Muscle layer of colon (tissue), 2 donors: Measurements from ENCODE around the gene EHMT2.

ENCODE experiments used
- H3K27ac ChIP-seq: one replicate; pipeline ENCODE4 v1.7.0; 2013; ENCODE audit warnings: low read depth, mild to moderate bottlenecking, low read length, moderate library complexity
- H3K27me3 ChIP-seq, 2 donors: one replicate each; pipeline ENCODE4 v1.7.0; 2013; ENCODE audit warnings: low read length in 2 of 2, mild to moderate bottlenecking in 2 of 2; ENCODE audit not compliant: insufficient read depth in 2 of 2, control insufficient read depth in 1 of 2
- H3K36me3 ChIP-seq: one replicate; pipeline ENCODE4 v1.7.0; 2013; ENCODE audit warnings: mild to moderate bottlenecking, low read length; ENCODE audit not compliant: insufficient read depth
- H3K4me1 ChIP-seq: one replicate; pipeline ENCODE4 v1.7.0; 2013; ENCODE audit warnings: mild to moderate bottlenecking, low read length; ENCODE audit not compliant: insufficient read depth
- H3K4me3 ChIP-seq, 2 donors: one replicate each; pipeline ENCODE4 v1.7.0; 2013; ENCODE audit warnings: low read length in 2 of 2, low read depth in 1 of 2, mild to moderate bottlenecking in 1 of 2, moderate library complexity in 1 of 2
- H3K9ac ChIP-seq: one replicate; pipeline ENCODE4 v1.7.0; 2013; ENCODE audit warnings: low read length
- H3K9me3 ChIP-seq: one replicate; pipeline ENCODE4 v1.7.0; 2013; ENCODE audit warnings: mild to moderate bottlenecking, low read length
- donor health status: abdominal sarcoma.
- donor health status: Adenocarcinoma of cecum.

The EHMT2 gene

GRCh38 chr6:31930962-31931361, 33.5 kb upstream of the EHMT2 start:
- Histone ChIP-seq H3K9ac (no peak overlapping the region), H3K27me3 (no peaks in the 10 kb centered on the region), H3K27ac (no peak overlapping the region), H3K36me3 (no peaks in the 10 kb centered on the region), H3K4me3 (no peak overlapping the region), H3K9me3 (no peaks in the 10 kb centered on the region), H3K4me1 (no peaks in the 10 kb centered on the region)

- Histone ChIP-seq H3K9ac (no peak overlapping the region), H3K9me3 (no peaks in the 10 kb centered on the region), H3K27ac (no peak overlapping the region), H3K27me3 (no peaks in the 10 kb centered on the region), H3K36me3 (no peaks in the 10 kb centered on the region), H3K4me3 (peak overlapping the region in 1 of 2 donors; percentile 21), H3K4me1 (no peaks in the 10 kb centered on the region)
Observed at GRCh38 chr6:31928672-31928939, 31.1 kb upstream of the EHMT2 start.

- no peaks in the 10 kb centered on the region for H3K4me1 ChIP-seq
- H3K9me3 ChIP-seq, result no peaks in the 10 kb centered on the region
- H3K36me3 ChIP-seq, result no peaks in the 10 kb centered on the region
- H3K27me3 ChIP-seq, result no peaks in the 10 kb centered on the region
- H3K4me3 ChIP-seq, result peak overlapping the region in 1 of 2 donors; percentile 21
- H3K27ac ChIP-seq, result no peak overlapping the region
- no peak overlapping the region for H3K9ac ChIP-seq
Observed at GRCh38 chr6:31927863-31928671, 30.6 kb upstream of the EHMT2 start.

GRCh38 chr6:31927242-31927862, 29.9 kb upstream of the EHMT2 start, which contains the start of gene C2:
TSS of gene C2 (plus strand) at chr6:31927717. CDS start at chr6:31927753, 36 bp downstream.
- Histone ChIP-seq H3K27me3 (no peaks in the 10 kb centered on the region), H3K4me3 (peak within 1 kb of the TSS in 1 of 2 donors; percentile 21), H3K36me3 (no peaks in the 10 kb centered on the region), H3K27ac (no peak within 1 kb of the TSS), H3K9me3 (no peaks in the 10 kb centered on the region), H3K4me1 (no peaks in the 10 kb centered on the region), H3K9ac (no peak within 1 kb of the TSS)

- Histone ChIP-seq H3K27me3 (no peaks in the 10 kb centered on the region), H3K9ac (no peak overlapping the region), H3K4me3 (no peak overlapping the region), H3K27ac (no peak overlapping the region), H3K9me3 (no peaks in the 10 kb centered on the region), H3K4me1 (no peaks in the 10 kb centered on the region), H3K36me3 (no peaks in the 10 kb centered on the region)
Observed at GRCh38 chr6:31922942-31923341, 25.4 kb upstream of the EHMT2 start.

- no peaks in the 10 kb centered on the region for H3K9me3 ChIP-seq
- no peak overlapping the region for H3K4me3 ChIP-seq
- no peaks in the 10 kb centered on the region for H3K36me3 ChIP-seq
- no peaks in the 10 kb centered on the region for H3K27me3 ChIP-seq
- no peak overlapping the region for H3K27ac ChIP-seq
- no peak overlapping the region for H3K9ac ChIP-seq
- H3K4me1 ChIP-seq, result no peaks in the 10 kb centered on the region
Observed at GRCh38 chr6:31920811-31921210, 23.3 kb upstream of the EHMT2 start.

GRCh38 chr6:31919624-31920303, 22.3 kb upstream of the EHMT2 start:
- no peak overlapping the region for H3K4me3 ChIP-seq
- no peak overlapping the region for H3K27ac ChIP-seq
- H3K27me3 ChIP-seq, result no peaks in the 10 kb centered on the region
- H3K4me1 ChIP-seq, result no peaks in the 10 kb centered on the region
- H3K36me3 ChIP-seq, result no peaks in the 10 kb centered on the region
- no peaks in the 10 kb centered on the region for H3K9me3 ChIP-seq
- no peak overlapping the region for H3K9ac ChIP-seq

GRCh38 chr6:31918069-31918720, 20.7 kb upstream of the EHMT2 start:
- no peak overlapping the region for H3K27ac ChIP-seq
- no peaks in the 10 kb centered on the region for H3K27me3 ChIP-seq
- H3K4me3 ChIP-seq, result no peak overlapping the region
- H3K9ac ChIP-seq, result no peak overlapping the region
- no peaks in the 10 kb centered on the region for H3K4me1 ChIP-seq
- no peaks in the 10 kb centered on the region for H3K9me3 ChIP-seq
- H3K36me3 ChIP-seq, result no peaks in the 10 kb centered on the region

- no peak overlapping the region for H3K4me3 ChIP-seq
- H3K9me3 ChIP-seq, result no peaks in the 10 kb centered on the region
Observed at GRCh38 chr6:31915756-31916155, 18.3 kb upstream of the EHMT2 start.

GRCh38 chr6:31915351-31915750, 17.9 kb upstream of the EHMT2 start:
- no peaks in the 10 kb centered on the region for H3K36me3 ChIP-seq
- no peak overlapping the region for H3K9ac ChIP-seq
- no peaks in the 10 kb centered on the region for H3K27me3 ChIP-seq
- H3K27ac ChIP-seq, result no peak overlapping the region
- no peaks in the 10 kb centered on the region for H3K9me3 ChIP-seq
- H3K4me1 ChIP-seq, result no peaks in the 10 kb centered on the region
- no peak overlapping the region for H3K4me3 ChIP-seq

More at GRCh38 chr6:31915756-31916155, 18.3 kb upstream of the EHMT2 start:
- no peaks in the 10 kb centered on the region for H3K27me3 ChIP-seq
- no peak overlapping the region for H3K9ac ChIP-seq
- no peak overlapping the region for H3K27ac ChIP-seq
- no peaks in the 10 kb centered on the region for H3K36me3 ChIP-seq
- no peaks in the 10 kb centered on the region for H3K4me1 ChIP-seq

GRCh38 chr6:31911826-31912585, 14.5 kb upstream of the EHMT2 start:
- no peak overlapping the region for H3K27ac ChIP-seq
- no peaks in the 10 kb centered on the region for H3K9me3 ChIP-seq
- H3K4me1 ChIP-seq, result no peaks in the 10 kb centered on the region
- no peak overlapping the region for H3K9ac ChIP-seq
- no peaks in the 10 kb centered on the region for H3K27me3 ChIP-seq
- no peak overlapping the region for H3K4me3 ChIP-seq
- no peaks in the 10 kb centered on the region for H3K36me3 ChIP-seq
